GM23338 (cell line): ENCODE results near the gene SYT7. TPM values are rescaled to one million over a fixed set of nuclear protein-coding genes. Genes with fewer than 3 reads are reported as not detected.

Experiments
- ATAC-seq: fragments of 200-7000 bp; cut with Tn5 transposase; 3 replicates; pipeline ENCODE4 v1.9.1; 2020
- DNase-seq: peaks from one replicate; pipeline ENCODE4 v3.0.0-alpha.2; 2015; ENCODE audit warnings: low spot score
- H2AFZ ChIP-seq: fragments of 200-600 bp; sonication (generic); 2 replicates; pipeline ENCODE4 v1.8.0; 2016; ENCODE audit warnings: antibody characterized with exemption, mild to moderate bottlenecking, moderate library complexity
- H3F3A ChIP-seq: fragments of 200-600 bp; sonication (generic); replicated peaks from 2 replicates; pipeline ENCODE4 v1.8.0; 2017; ENCODE audit warnings: antibody characterized with exemption, mixed run types, low read depth
- H3K27ac ChIP-seq: fragments of 200-600 bp; sonication (generic); 2 replicates; pipeline ENCODE4 v1.6.1; 2016; ENCODE audit warnings: low read depth
- H3K27me3 ChIP-seq: fragments of 200-600 bp; sonication (generic); 2 replicates; pipeline ENCODE4 v1.8.0; 2016; ENCODE audit warnings: mild to moderate bottlenecking, mixed run types, moderate library complexity; ENCODE audit not compliant: insufficient read depth
- H3K36me3 ChIP-seq: fragments of 200-600 bp; sonication (generic); 2 replicates; pipeline ENCODE4 v1.8.0; 2016; ENCODE audit warnings: mild to moderate bottlenecking; ENCODE audit not compliant: insufficient read depth
- H3K4me1 ChIP-seq: fragments of 200-600 bp; sonication (generic); 2 replicates; pipeline ENCODE4 v1.8.0; 2016; ENCODE audit warnings: mild to moderate bottlenecking, moderate library complexity; ENCODE audit not compliant: insufficient read depth
- H3K4me2 ChIP-seq: fragments of 200-600 bp; sonication (generic); 2 replicates; pipeline ENCODE4 v1.7.1; 2017; ENCODE audit warnings: mixed run types
- H3K4me3 ChIP-seq: fragments of 200-600 bp; sonication (generic); 2 replicates; pipeline ENCODE4 v1.6.1; 2016; ENCODE audit warnings: mixed run types
- H3K79me2 ChIP-seq: fragments of 200-600 bp; sonication (generic); replicated peaks from 2 replicates; pipeline ENCODE4 v1.8.0; 2017; ENCODE audit warnings: mild to moderate bottlenecking; ENCODE audit not compliant: insufficient read depth
- H3K9me2 ChIP-seq: fragments of 200-600 bp; sonication (generic); 2 replicates; pipeline ENCODE4 v1.8.0; 2017; ENCODE audit not compliant: insufficient read depth
- H4K20me1 ChIP-seq: fragments of 200-600 bp; sonication (generic); replicated peaks from 2 replicates; pipeline ENCODE4 v1.8.0; 2017; ENCODE audit warnings: mild to moderate bottlenecking; ENCODE audit not compliant: insufficient read depth
- H3K27ac Mint-ChIP-seq: 2 replicates; pipeline ENCODE4 v1.8.0; 2020; ENCODE audit warnings: inconsistent platforms, mild to moderate bottlenecking, moderate library complexity, mixed read lengths
- H3K27me3 Mint-ChIP-seq: 3 replicates; pipeline ENCODE4 v1.8.0; 2022; ENCODE audit warnings: low read depth, mild to moderate bottlenecking, moderate library complexity, mixed read lengths, inconsistent platforms; ENCODE audit not compliant: insufficient read depth, poor library complexity
- H3K36me3 Mint-ChIP-seq: 3 replicates; pipeline ENCODE4 v1.8.0; 2021; ENCODE audit warnings: low read depth, mild to moderate bottlenecking, inconsistent platforms, moderate library complexity, mixed read lengths
- H3K4me1 Mint-ChIP-seq: 3 replicates; pipeline ENCODE4 v1.8.0; 2020; ENCODE audit warnings: mild to moderate bottlenecking, inconsistent platforms, mixed read lengths
- H3K4me3 Mint-ChIP-seq: 3 replicates; pipeline ENCODE4 v1.8.0; 2021; ENCODE audit warnings: moderate library complexity, mild to moderate bottlenecking, inconsistent platforms, mixed read lengths
- H3K9me3 Mint-ChIP-seq: 3 replicates; pipeline ENCODE4 v1.8.0; 2020; ENCODE audit warnings: moderate library complexity, mild to moderate bottlenecking, inconsistent platforms, mixed read lengths
- CREB1 ChIP-seq: fragments of 250-450 bp; sonication (Bioruptor Pico); IDR thresholded peaks from 2 replicates; pipeline ENCODE4 v1.5.0; 2020; ENCODE audit warnings: low read depth, mild to moderate bottlenecking, moderate library complexity
- CTCF ChIP-seq, 2 experiments: fragments of 200-600 bp in 1 of 2; sonication (generic) in 1 of 2; conservative IDR thresholded peaks; 2 replicates each; pipeline versions ENCODE4 v1.5.1 to v1.6.1; 2016 to 2017; ENCODE audit warnings: antibody characterized with exemption in 2 of 2, low read depth in 2 of 2, mild to moderate bottlenecking in 2 of 2, moderate library complexity in 1 of 2
- ETS1 ChIP-seq: IDR thresholded peaks from 2 replicates; pipeline ENCODE4 v1.6.1; 2016; ENCODE audit warnings: antibody characterized with exemption
- JUNB ChIP-seq: IDR thresholded peaks from one replicate; pipeline ENCODE4 v1.6.1; 2016; ENCODE audit warnings: antibody characterized with exemption; ENCODE audit not compliant: unreplicated experiment
- NANOG ChIP-seq: IDR thresholded peaks from 2 replicates; pipeline ENCODE4 v1.6.1; 2016; ENCODE audit warnings: antibody characterized with exemption, borderline replicate concordance
- POLR2AphosphoS5 ChIP-seq: IDR thresholded peaks from 2 replicates; pipeline ENCODE4 v1.6.1; 2016; ENCODE audit warnings: antibody characterized with exemption, low read depth
- REST ChIP-seq: IDR thresholded peaks from one replicate; pipeline ENCODE4 v1.6.1; 2018; ENCODE audit warnings: antibody characterized with exemption; ENCODE audit not compliant: unreplicated experiment
- ZNF331 ChIP-seq: fragments of 250-450 bp; sonication (Bioruptor Pico); IDR thresholded peaks from 2 replicates; pipeline ENCODE4 v1.5.0; 2020; ENCODE audit warnings: low read depth, mild to moderate bottlenecking, moderate library complexity
- polyA plus RNA-seq: library from polyadenylated mRNA; unstranded; fragments of >200 nt; fragmentation: Nextera tagmentation; extraction: Ambion mirVana; gene quantifications from 2 replicates; pipeline ENCODE4 v1.2.1, GENCODE V29; 2016
- total RNA-seq: library from RNA; depleted of rRNA; stranded (reverse); fragments of >200 nt; shearing (Covaris generic); gene quantifications from 2 replicates; pipeline ENCODE4 v1.2.3, GENCODE V29; 2014
- TF ChIP-seq, protein P1 (sequence below): fragments of 250-450 bp; sonication (Bioruptor Pico); IDR thresholded peaks from 2 replicates; pipeline ENCODE4 v1.5.0; 2020; ENCODE audit warnings: mild to moderate bottlenecking, moderate library complexity

The SYT7 gene
- total and polyA plus RNA-seq, 2 experiments from 2014 or later, result 1.6 to 10.3 TPM

DNA sequence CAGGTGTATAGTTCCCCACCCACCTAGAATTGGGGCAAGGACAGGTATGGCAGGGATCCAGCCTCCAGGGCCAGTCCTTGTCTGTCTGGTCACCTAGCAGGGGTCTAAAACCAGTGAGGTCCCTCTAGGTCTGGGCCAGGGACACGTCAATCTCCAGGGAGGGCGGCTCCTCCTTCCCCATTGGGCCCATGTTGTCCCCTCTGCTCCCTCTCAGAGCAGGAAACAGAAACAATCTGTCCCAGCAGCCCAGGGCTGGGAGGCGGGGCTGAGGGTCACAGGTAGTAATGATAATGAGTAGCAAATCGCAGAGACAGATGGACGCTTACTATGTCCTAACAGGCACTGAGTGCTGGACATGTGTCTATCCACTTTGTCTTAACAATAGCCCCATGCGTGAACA is 22.8 kb upstream of the SYT7 start:
- Histone ChIP-seq H3F3A (no peaks in the 10 kb centered on the region), H3K9me2 (no peaks in the 10 kb centered on the region), H3K79me2 (no peaks in the 10 kb centered on the region), H3K4me3 (no peak overlapping the region), H3K4me2 (no peak overlapping the region), H3K4me1 (peaks cover 20% of the 10 kb centered on the region), H3K36me3 (no peaks in the 10 kb centered on the region), H3K27me3 (no peaks in the 10 kb centered on the region), H4K20me1 (no peaks in the 10 kb centered on the region), H2AFZ (0 out of 2 replicates have a peak overlapping the region, but pooled peaks have one; percentile 5), H3K27ac (no peak overlapping the region)
- Mint-ChIP-seq H3K27me3 (peaks cover 27% of the 10 kb centered on the region), H3K4me1 (peaks cover 21% of the 10 kb centered on the region), H3K27ac (no peak overlapping the region), H3K9me3 (no peaks in the 10 kb centered on the region), H3K36me3 (no peaks in the 10 kb centered on the region), H3K4me3 (no peak overlapping the region)
- no peak for TF ChIP-seq ZNF331 (CRISPR knock-in tag)
- TF ChIP-seq CREB1 (CRISPR knock-in tag), result no peak
- TF ChIP-seq CTCF (conservative IDR thresholded peaks at IDR 0.05; ENCODE audit: low read depth in 2 of 2), result no peak
- TF ChIP-seq REST, result no peak
- TF ChIP-seq ETS1, result no peak
- TF ChIP-seq NANOG, result no peak
- no peak for TF ChIP-seq JUNB
- TF ChIP-seq, protein P1, sequence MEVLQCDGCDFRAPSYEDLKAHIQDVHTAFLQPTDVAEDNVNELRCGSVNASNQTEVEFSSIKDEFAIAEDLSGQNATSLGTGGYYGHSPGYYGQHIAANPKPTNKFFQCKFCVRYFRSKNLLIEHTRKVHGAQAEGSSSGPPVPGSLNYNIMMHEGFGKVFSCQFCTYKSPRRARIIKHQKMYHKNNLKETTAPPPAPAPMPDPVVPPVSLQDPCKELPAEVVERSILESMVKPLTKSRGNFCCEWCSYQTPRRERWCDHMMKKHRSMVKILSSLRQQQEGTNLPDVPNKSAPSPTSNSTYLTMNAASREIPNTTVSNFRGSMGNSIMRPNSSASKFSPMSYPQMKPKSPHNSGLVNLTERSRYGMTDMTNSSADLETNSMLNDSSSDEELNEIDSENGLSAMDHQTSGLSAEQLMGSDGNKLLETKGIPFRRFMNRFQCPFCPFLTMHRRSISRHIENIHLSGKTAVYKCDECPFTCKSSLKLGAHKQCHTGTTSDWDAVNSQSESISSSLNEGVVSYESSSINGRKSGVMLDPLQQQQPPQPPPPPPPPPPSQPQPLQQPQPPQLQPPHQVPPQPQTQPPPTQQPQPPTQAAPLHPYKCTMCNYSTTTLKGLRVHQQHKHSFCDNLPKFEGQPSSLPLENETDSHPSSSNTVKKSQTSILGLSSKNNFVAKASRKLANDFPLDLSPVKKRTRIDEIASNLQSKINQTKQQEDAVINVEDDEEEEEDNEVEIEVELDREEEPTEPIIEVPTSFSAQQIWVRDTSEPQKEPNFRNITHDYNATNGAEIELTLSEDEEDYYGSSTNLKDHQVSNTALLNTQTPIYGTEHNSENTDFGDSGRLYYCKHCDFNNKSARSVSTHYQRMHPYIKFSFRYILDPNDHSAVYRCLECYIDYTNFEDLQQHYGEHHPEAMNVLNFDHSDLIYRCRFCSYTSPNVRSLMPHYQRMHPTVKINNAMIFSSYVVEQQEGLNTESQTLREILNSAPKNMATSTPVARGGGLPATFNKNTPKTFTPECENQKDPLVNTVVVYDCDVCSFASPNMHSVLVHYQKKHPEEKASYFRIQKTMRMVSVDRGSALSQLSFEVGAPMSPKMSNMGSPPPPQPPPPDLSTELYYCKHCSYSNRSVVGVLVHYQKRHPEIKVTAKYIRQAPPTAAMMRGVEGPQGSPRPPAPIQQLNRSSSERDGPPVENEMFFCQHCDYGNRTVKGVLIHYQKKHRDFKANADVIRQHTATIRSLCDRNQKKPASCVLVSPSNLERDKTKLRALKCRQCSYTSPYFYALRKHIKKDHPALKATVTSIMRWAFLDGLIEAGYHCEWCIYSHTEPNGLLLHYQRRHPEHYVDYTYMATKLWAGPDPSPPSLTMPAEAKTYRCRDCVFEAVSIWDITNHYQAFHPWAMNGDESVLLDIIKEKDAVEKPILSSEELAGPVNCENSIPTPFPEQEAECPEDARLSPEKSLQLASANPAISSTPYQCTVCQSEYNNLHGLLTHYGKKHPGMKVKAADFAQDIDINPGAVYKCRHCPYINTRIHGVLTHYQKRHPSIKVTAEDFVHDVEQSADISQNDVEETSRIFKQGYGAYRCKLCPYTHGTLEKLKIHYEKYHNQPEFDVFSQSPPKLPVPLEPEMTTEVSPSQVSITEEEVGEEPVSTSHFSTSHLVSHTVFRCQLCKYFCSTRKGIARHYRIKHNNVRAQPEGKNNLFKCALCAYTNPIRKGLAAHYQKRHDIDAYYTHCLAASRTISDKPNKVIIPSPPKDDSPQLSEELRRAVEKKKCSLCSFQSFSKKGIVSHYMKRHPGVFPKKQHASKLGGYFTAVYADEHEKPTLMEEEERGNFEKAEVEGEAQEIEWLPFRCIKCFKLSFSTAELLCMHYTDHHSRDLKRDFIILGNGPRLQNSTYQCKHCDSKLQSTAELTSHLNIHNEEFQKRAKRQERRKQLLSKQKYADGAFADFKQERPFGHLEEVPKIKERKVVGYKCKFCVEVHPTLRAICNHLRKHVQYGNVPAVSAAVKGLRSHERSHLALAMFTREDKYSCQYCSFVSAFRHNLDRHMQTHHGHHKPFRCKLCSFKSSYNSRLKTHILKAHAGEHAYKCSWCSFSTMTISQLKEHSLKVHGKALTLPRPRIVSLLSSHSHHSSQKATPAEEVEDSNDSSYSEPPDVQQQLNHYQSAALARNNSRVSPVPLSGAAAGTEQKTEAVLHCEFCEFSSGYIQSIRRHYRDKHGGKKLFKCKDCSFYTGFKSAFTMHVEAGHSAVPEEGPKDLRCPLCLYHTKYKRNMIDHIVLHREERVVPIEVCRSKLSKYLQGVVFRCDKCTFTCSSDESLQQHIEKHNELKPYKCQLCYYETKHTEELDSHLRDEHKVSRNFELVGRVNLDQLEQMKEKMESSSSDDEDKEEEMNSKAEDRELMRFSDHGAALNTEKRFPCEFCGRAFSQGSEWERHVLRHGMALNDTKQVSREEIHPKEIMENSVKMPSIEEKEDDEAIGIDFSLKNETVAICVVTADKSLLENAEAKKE (CRISPR knock-in tag), result no peak
- TF ChIP-seq POLR2AphosphoS5, result no peak
- peak; percentile 49 for ATAC-seq
- DNase-seq, result peak; percentile 54
